H1 (cell line): ENCODE results near the gene VCP. TPM values are rescaled to one million over a fixed set of nuclear protein-coding genes. Genes with fewer than 3 reads are reported as not detected.

ENCODE experiments used
- CTCF ChIA-PET: fragments of 300-600 bp; sonication (Branson Sonifier 250); formaldehyde crosslinking; loops from one replicate; lab custom pipeline; 2021; ENCODE audit not compliant: partially characterized antibody; lab: Charles Lee
- POLR2A ChIA-PET: fragments of 300-600 bp; sonication (Branson Sonifier 250); formaldehyde crosslinking; loops from one replicate; lab custom pipeline; 2021; ENCODE audit warnings: inconsistent platforms; ENCODE audit not compliant: partially characterized antibody; lab: Charles Lee
- DNase-seq, 2 experiments: peaks; one replicate each; pipeline versions ENCODE4 v3.0.0 to v3.0.0-alpha.2; 2010 to 2022; ENCODE audit warnings: low spot score in 2 of 2, low read depth in 1 of 2, mixed read lengths in 1 of 2
- FAIRE-seq: peaks from 2 replicates; lab custom pipeline; 2011; peaks lifted over from hg19 to GRCh38; lab: Jason Lieb, UNC
- H2AFZ ChIP-seq: 2 replicates; pipeline ENCODE4 v1.8.1; 2012; ENCODE audit warnings: low read length, inconsistent platforms
- H2AK5ac ChIP-seq: 2 replicates; pipeline ENCODE4 v1.6.1; 2013; ENCODE audit warnings: low read depth, low read length
- H2BK120ac ChIP-seq: replicated peaks from 2 replicates; pipeline ENCODE3; 2013; ENCODE audit warnings: low read depth, low read length, inconsistent platforms
- H2BK12ac ChIP-seq: 2 replicates; pipeline ENCODE4 v1.6.1; 2013; ENCODE audit warnings: low read depth, low read length
- H2BK15ac ChIP-seq: 2 replicates; pipeline ENCODE4 v1.6.1; 2013; ENCODE audit warnings: low read length
- H2BK20ac ChIP-seq: 2 replicates; pipeline ENCODE4 v1.6.1; 2013; ENCODE audit warnings: low read length
- H2BK5ac ChIP-seq: 2 replicates; pipeline ENCODE4 v1.6.1; 2013; ENCODE audit warnings: low read depth, low read length
- H3K14ac ChIP-seq: 2 replicates; pipeline ENCODE4 v1.6.1; 2013; ENCODE audit warnings: inconsistent platforms; ENCODE audit not compliant: insufficient read length
- H3K18ac ChIP-seq: 2 replicates; pipeline ENCODE4 v1.6.1; 2013; ENCODE audit warnings: low read length; ENCODE audit errors: extremely low read depth
- H3K23ac ChIP-seq: 2 replicates; pipeline ENCODE4 v1.6.1; 2013; ENCODE audit warnings: inconsistent platforms; ENCODE audit not compliant: insufficient read length
- H3K23me2 ChIP-seq: 2 replicates; pipeline ENCODE4 v1.6.1; 2013; ENCODE audit warnings: low read depth, low read length
- H3K27ac ChIP-seq: 2 replicates; pipeline ENCODE4 v1.6.1; 2011; ENCODE audit warnings: low read depth, low read length, inconsistent platforms
- H3K27me3 ChIP-seq, 4 experiments: replicated peaks in 1 of 4; 1 replicate in 1 of 4; 2 replicates in 3 of 4; pipeline versions ENCODE4 v1.6.1 to v1.8.1; 2011 to 2013; ENCODE audit warnings: low read length in 3 of 4, mild to moderate bottlenecking in 3 of 4, inconsistent platforms in 2 of 4, mixed read lengths in 2 of 4, moderate library complexity in 1 of 4; ENCODE audit not compliant: control insufficient read depth in 3 of 4, insufficient read depth in 3 of 4; ENCODE audit errors: extremely low read depth in 1 of 4
- H3K36me3 ChIP-seq, 4 experiments: 2 replicates each; pipeline versions ENCODE4 v1.6.1 to v1.8.1; 2011 to 2013; ENCODE audit warnings: mild to moderate bottlenecking in 4 of 4, low read length in 3 of 4, moderate library complexity in 2 of 4, control low read depth in 1 of 4, inconsistent platforms in 1 of 4; ENCODE audit not compliant: insufficient read depth in 4 of 4, control insufficient read depth in 2 of 4
- H3K4ac ChIP-seq: replicated peaks from 2 replicates; pipeline ENCODE3; 2013; ENCODE audit warnings: low read length, low read depth, mixed read lengths, inconsistent platforms; ENCODE audit not compliant: insufficient read length
- H3K4me1 ChIP-seq, 4 experiments: replicated peaks in 1 of 4; 1 replicate in 1 of 4; 2 replicates in 3 of 4; pipeline versions ENCODE4 v1.6.1 to v1.8.1; 2011 to 2013; ENCODE audit warnings: low read length in 3 of 4, inconsistent platforms in 2 of 4, mixed read lengths in 1 of 4; ENCODE audit not compliant: insufficient read depth in 4 of 4, control insufficient read depth in 3 of 4
- H3K4me2 ChIP-seq, 2 experiments: 2 replicates each; pipeline versions ENCODE4 v1.6.1 to v1.8.1; 2011 to 2013; ENCODE audit warnings: low read depth in 2 of 2, low read length in 2 of 2, control low read depth in 1 of 2, inconsistent platforms in 1 of 2, mild to moderate bottlenecking in 1 of 2; ENCODE audit not compliant: insufficient read depth in 1 of 2
- H3K4me3 ChIP-seq, 4 experiments: fragments of 200-600, 300-600 bp in 1 of 4; sonication (generic), shearing (Covaris generic), sonication (Bioruptor Twin) in 1 of 4; 2 replicates each; pipeline versions ENCODE4 v1.5.1 to v1.8.1; 2011 to 2016; ENCODE audit warnings: low read length in 4 of 4, low read depth in 3 of 4, control low read depth in 2 of 4, inconsistent platforms in 2 of 4, mild to moderate bottlenecking in 2 of 4, mixed read lengths in 1 of 4, moderate library complexity in 1 of 4; ENCODE audit not compliant: insufficient read depth in 2 of 4; ENCODE audit errors: extremely low read depth in 1 of 4
- H3K56ac ChIP-seq: replicated peaks from 2 replicates; pipeline ENCODE3; 2013; ENCODE audit warnings: low read depth, mild to moderate bottlenecking, mixed read lengths, low read length, inconsistent platforms; ENCODE audit not compliant: insufficient read length
- H3K79me1 ChIP-seq: 2 replicates; pipeline ENCODE4 v1.6.1; 2013; ENCODE audit warnings: low read depth, low read length, control low read depth
- H3K79me2 ChIP-seq, 2 experiments: 2 replicates each; pipeline versions ENCODE4 v1.6.1 to v1.8.1; 2012 to 2013; ENCODE audit warnings: low read length in 2 of 2, mild to moderate bottlenecking in 2 of 2, inconsistent platforms in 1 of 2; ENCODE audit not compliant: insufficient read depth in 2 of 2, control insufficient read depth in 1 of 2
- H3K9ac ChIP-seq, 4 experiments: replicated peaks in 1 of 4; 1 replicate in 1 of 4; 2 replicates in 3 of 4; pipeline versions ENCODE4 v1.6.1 to v1.8.1; 2011 to 2013; ENCODE audit warnings: low read depth in 3 of 4, low read length in 3 of 4, control low read depth in 2 of 4, mild to moderate bottlenecking in 2 of 4, moderate library complexity in 2 of 4, inconsistent platforms in 1 of 4; ENCODE audit errors: extremely low read depth in 1 of 4
- H3K9me3 ChIP-seq, 2 experiments: 2 replicates each; pipeline versions ENCODE4 v1.6.1 to v1.8.1; 2012 to 2013; ENCODE audit warnings: mild to moderate bottlenecking in 2 of 2, moderate library complexity in 2 of 2, control low read depth in 1 of 2, inconsistent platforms in 1 of 2, low read depth in 1 of 2, low read length in 1 of 2, mixed read lengths in 1 of 2; ENCODE audit not compliant: insufficient read depth in 2 of 2
- H4K20me1 ChIP-seq, 2 experiments: replicated peaks in 1 of 2; 2 replicates each; pipeline versions ENCODE3 to v1.8.1; 2011 to 2013; ENCODE audit warnings: inconsistent platforms in 2 of 2, low read length in 2 of 2, mild to moderate bottlenecking in 1 of 2; ENCODE audit not compliant: insufficient read depth in 2 of 2, control insufficient read depth in 1 of 2
- H4K5ac ChIP-seq: 2 replicates; pipeline ENCODE4 v1.6.1; 2013; ENCODE audit warnings: low read length, low read depth, mixed read lengths, inconsistent platforms; ENCODE audit not compliant: insufficient read length
- H4K8ac ChIP-seq: 2 replicates; pipeline ENCODE4 v1.8.0; 2013; ENCODE audit warnings: mild to moderate bottlenecking, moderate library complexity, low read length, inconsistent platforms; ENCODE audit not compliant: insufficient read depth; ENCODE audit errors: extremely low read depth
- H4K91ac ChIP-seq: replicated peaks from 2 replicates; pipeline ENCODE3; 2013; ENCODE audit warnings: low read length, mixed read lengths, inconsistent platforms; ENCODE audit not compliant: insufficient read length
- CBX5 ChIP-seq: fragments of 300-800, 300-1000 bp; sonication (generic); IDR thresholded peaks from 2 replicates; pipeline ENCODE4 v1.7.1; 2016; ENCODE audit warnings: antibody characterized with exemption, low read length, low read depth
- CREB1 ChIP-seq: IDR thresholded peaks from 2 replicates; pipeline ENCODE4 v1.6.1; 2012; ENCODE audit warnings: inconsistent platforms
- EGR1 ChIP-seq: IDR thresholded peaks from 2 replicates; pipeline ENCODE4 v1.6.1; 2011; ENCODE audit warnings: low read depth, low read length, borderline replicate concordance
- NRF1 ChIP-seq: IDR thresholded peaks from 2 replicates; pipeline ENCODE4 v1.6.1; 2011; ENCODE audit warnings: mild to moderate bottlenecking, low read depth, low read length, improper control_type of control experiment
- RAD21 ChIP-seq, 2 experiments: IDR thresholded peaks in 1 of 2; conservative IDR thresholded peaks in 1 of 2; 2 replicates each; pipeline ENCODE4 v1.6.1; 2011; ENCODE audit warnings: low read depth in 2 of 2, low read length in 2 of 2, improper control_type of control experiment in 1 of 2, inconsistent platforms in 1 of 2, mild to moderate bottlenecking in 1 of 2, moderate library complexity in 1 of 2
- SIRT6 ChIP-seq: IDR thresholded peaks from one replicate; pipeline ENCODE4 v1.7.1; 2012; ENCODE audit warnings: low read length, inconsistent platforms
- SP2 ChIP-seq: IDR thresholded peaks from 2 replicates; pipeline ENCODE4 v1.6.1; 2012; ENCODE audit warnings: mild to moderate bottlenecking, low read length, inconsistent platforms
- YY1 ChIP-seq: IDR thresholded peaks from 2 replicates; pipeline ENCODE4 v1.6.1; 2011; ENCODE audit warnings: low read depth, mild to moderate bottlenecking, low read length
- WGBS, 2 experiments: shearing (Covaris generic) in 1 of 2; methylation state at CpG; one replicate each; pipeline versions ENCODE4 v1.1.6 to v1.1.7; 2013 to 2015; ENCODE audit warnings: low lambda C conversion rate in 2 of 2, mixed read lengths in 2 of 2, inconsistent platforms in 1 of 2, low coverage in 1 of 2, missing lambda C conversion rate in 1 of 2; ENCODE audit not compliant: insufficient replicate concordance in 2 of 2, insufficient coverage in 1 of 2, insufficient read length in 1 of 2; ENCODE audit errors: extremely low coverage in 1 of 2, missing lambda C conversion rate in 1 of 2; 5-methylcytosine and 5-hydroxymethylcytosine counted together
- polyA plus RNA-seq, 7 experiments: library from polyadenylated mRNA; depleted of rRNA in 3 of 7; stranded (reverse) in 5 of 7; unstranded in 2 of 7; fragments of >200 nt in 5 of 7; fragments of 200-250 nt in 2 of 7; gene quantifications; 1 replicate in 5 of 7; 2 replicates in 1 of 7; 4 replicates in 1 of 7; pipeline versions ENCODE4 v1.2.1 to v1.2.3, GENCODE V29; 2011 to 2013; ENCODE audit warnings: missing spikeins in 2 of 7, mixed read lengths in 2 of 7
- total RNA-seq: library from RNA; stranded (reverse); fragmentation: NEBNext Ultra II Directional; extraction: Animal tissue kit (Norgen Biotek cat#: 25700); gene quantifications from 2 replicates; pipeline ENCODE4 v1.2.1, GENCODE V29; 2021

The VCP gene
- total and polyA plus RNA-seq, 2 of the 8 experiments (the other 6 are each of a cell fraction or from before 2014, with no cell fraction given) = 173 to 375 TPM

GRCh38 chr9:35027860-35028259 lies 44.6 kb downstream of the VCP start:
- no peak overlapping the region for H2BK5ac ChIP-seq
- no peak overlapping the region for H3K56ac ChIP-seq
- no peak overlapping the region for H3K9ac ChIP-seq
- WGBS, 2 experiments = 75% methylated on average over 1 of the region's 1 CpG; no CpG with 5 or more reads in 1 of the 2 experiments
- no peaks in the 10 kb centered on the region for H4K20me1 ChIP-seq
- no peak overlapping the region for H4K5ac ChIP-seq
- H2BK15ac ChIP-seq = no peak overlapping the region
- POLR2A ChIA-PET = interaction anchor here (0.9 to 1.8 kb wide), 10 partner anchors 17 to 55 kb away, joined by 3 to 8 read pairs (median 4); partner anchors contain the start of genes FANCG and VCP
- no peak overlapping the region for H2BK20ac ChIP-seq
- H4K91ac ChIP-seq = no peak overlapping the region
- DNase-seq (no peak), FAIRE-seq (no peak)
- no peak overlapping the region for H2BK12ac ChIP-seq
- H2BK120ac ChIP-seq = no peak overlapping the region
- H2AK5ac ChIP-seq = no peak overlapping the region
- no peak overlapping the region for H3K18ac ChIP-seq
- no peaks in the 10 kb centered on the region for H3K27me3 ChIP-seq
- no peak for TF ChIP-seq CREB1
- no peak for TF ChIP-seq RAD21 (IDR thresholded peaks at IDR 0.05 in 1 of 2, conservative IDR thresholded peaks at IDR 0.05 in 1 of 2; ENCODE audit: low read depth in 2 of 2, low read length in 2 of 2)
- no peak for TF ChIP-seq SIRT6
- no peak for TF ChIP-seq NRF1
- no peak for TF ChIP-seq CBX5
- no peak for TF ChIP-seq SP2
- TF ChIP-seq YY1 = no peak
- TF ChIP-seq EGR1 = no peak
- no peaks in the 10 kb centered on the region for H3K23me2 ChIP-seq
- no peaks in the 10 kb centered on the region for H3K79me2 ChIP-seq
- H3K23ac ChIP-seq = no peak overlapping the region
- peaks cover 0 to 10% (median 3%) of the 10 kb centered on the region in 4 experiments; a peak in 3 of 7 replicates for H3K4me1 ChIP-seq
- no peak overlapping the region for H3K4ac ChIP-seq
- no peak overlapping the region for H3K14ac ChIP-seq
- peaks cover 0 to 3% (median 0%) of the 10 kb centered on the region in 4 experiments; a peak in 1 of 8 replicates for H3K36me3 ChIP-seq
- no peak overlapping the region for H2AFZ ChIP-seq
- no peak overlapping the region for H4K8ac ChIP-seq
- H3K4me2 ChIP-seq = no peak overlapping the region
- H3K79me1 ChIP-seq = no peaks in the 10 kb centered on the region
- no peak overlapping the region for H3K4me3 ChIP-seq
- CTCF ChIA-PET = interaction anchor here (0.8 to 3.0 kb wide), 8 partner anchors 8 to 242 kb away, joined by 3 to 14 read pairs (median 8); no protein-coding TSS in a partner anchor
- H3K9me3 ChIP-seq = peaks cover 16 to 18% of the 10 kb centered on the region in 2 experiments
- no peak overlapping the region for H3K27ac ChIP-seq
